22Rv1 (cell line): ENCODE results near the gene OXA1L.

Experiments
- CTCF ChIP-seq: fragments of 450-650 bp; IDR thresholded peaks from 2 replicates; pipeline ENCODE4 v1.5.1; 2017; ENCODE audit warnings: mild to moderate bottlenecking
- ZFX ChIP-seq: fragments of 450-650 bp; IDR thresholded peaks from 2 replicates; pipeline ENCODE4 v1.6.1; 2017; ENCODE audit warnings: antibody characterized with exemption, borderline replicate concordance

GRCh38 chr14:22726012-22726411, 40.5 kb upstream of the OXA1L start:
- TF ChIP-seq CTCF (no peak), ZFX (no peak)
